IPS-18c (cell line): ENCODE data around the gene TANC2.
"Not testable (repeated sequence)": the region's sequence is repeated elsewhere in the genome, so short reads cannot be mapped to it uniquely, and the experiment has no call there.

Experiments
- H3K4me3 ChIP-seq: 2 replicates; pipeline ENCODE4 v1.7.0; 2013; ENCODE audit warnings: low read depth, mild to moderate bottlenecking, low read length, moderate library complexity; ENCODE audit not compliant: insufficient read depth
- H3K9me3 ChIP-seq: one replicate; pipeline ENCODE4 v1.6.1; 2013; ENCODE audit warnings: mild to moderate bottlenecking, low read length, moderate library complexity; ENCODE audit not compliant: control insufficient read depth, insufficient read depth

Gene TANC2

GRCh38 chr17:62949036-62949435, 17.0 kb upstream of the TANC2 start:
- H3K4me3 ChIP-seq, result no peak overlapping the region
- H3K9me3 ChIP-seq, result no peaks in the 10 kb centered on the region

DNA sequence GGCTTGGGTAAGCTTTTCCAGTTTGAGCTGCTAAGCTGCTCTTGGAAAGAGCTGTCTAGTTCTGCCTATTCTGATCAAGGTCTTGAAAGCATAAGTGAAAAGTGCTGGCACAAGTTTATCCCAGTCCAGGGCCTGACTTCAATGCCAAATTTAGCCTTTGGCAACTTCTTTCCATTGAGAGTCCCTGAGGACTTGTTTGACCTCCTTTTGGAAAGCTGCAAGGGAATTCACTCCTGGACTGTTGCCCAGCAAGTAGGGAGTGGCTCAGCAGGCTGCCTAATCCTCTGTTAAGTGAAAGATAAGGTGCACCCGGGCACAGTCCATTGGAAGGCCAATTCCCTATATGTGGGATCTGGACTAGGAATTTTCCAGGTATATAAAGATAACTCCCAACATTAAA, 16.0 kb upstream of the TANC2 start:
- Histone ChIP-seq H3K9me3 (no peaks in the 10 kb centered on the region), H3K4me3 (no peak overlapping the region)

DNA sequence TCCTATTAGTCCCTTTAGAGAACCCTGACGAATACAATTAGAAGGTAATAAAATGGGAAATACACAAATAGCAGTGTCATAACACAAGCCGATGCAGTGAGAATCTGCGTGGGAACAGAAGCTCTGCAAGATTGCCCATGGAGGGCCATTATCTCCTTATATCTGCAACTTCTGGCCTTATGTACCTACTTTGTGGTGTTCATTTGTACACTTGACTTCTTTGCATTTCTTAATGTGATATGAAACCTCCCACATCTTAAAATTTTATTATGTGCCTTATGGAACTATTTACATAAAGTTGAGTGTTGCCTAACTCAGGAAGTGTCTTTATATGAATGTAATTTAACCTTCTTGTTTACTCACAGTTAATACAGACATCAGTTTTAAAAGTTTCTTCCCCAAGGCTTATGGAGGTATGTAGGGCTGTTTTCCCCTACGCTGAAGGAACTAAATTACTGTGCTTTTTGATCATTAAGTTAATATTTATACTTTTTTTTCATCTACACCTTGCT, 10.1 kb upstream of the TANC2 start:
- H3K4me3 ChIP-seq, result no peak overlapping the region
- peaks cover 2% of the 10 kb centered on the region for H3K9me3 ChIP-seq

- no peaks in the 10 kb centered on the region for H3K9me3 ChIP-seq
- no peak overlapping the region for H3K4me3 ChIP-seq
Measured at GRCh38 chr17:62963296-62963695, 2.7 kb upstream of the TANC2 start.

GRCh38 chr17:62964506-62964905, 1.5 kb upstream of the TANC2 start:
- Histone ChIP-seq H3K9me3 (no peaks in the 10 kb centered on the region), H3K4me3 (no peak overlapping the region)

DNA sequence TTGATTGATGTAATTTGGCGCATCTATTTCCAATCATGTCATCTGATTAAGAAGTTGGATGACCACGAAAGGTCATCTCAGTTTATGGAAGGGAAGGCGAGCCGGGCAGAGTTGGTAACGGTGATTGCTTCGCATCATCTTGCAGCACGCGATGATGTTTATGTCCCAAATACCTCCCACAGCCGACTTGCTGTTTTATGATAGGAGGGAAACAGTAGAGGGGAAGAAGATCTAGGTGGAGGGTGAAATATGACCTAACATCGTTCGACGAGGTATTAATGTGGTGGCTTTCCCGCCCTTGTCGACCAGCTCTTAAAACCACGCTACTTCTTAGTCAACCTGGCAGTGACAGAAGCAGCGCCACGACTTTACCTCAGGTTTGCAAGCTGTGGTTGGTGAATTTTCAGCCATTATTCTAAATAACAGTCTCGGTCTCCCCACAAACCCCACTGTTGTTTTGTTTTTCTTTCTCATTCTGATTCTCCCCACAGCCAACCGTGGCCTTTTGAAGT, 805 bp upstream of the TANC2 start:
- Histone ChIP-seq H3K4me3 (peak overlapping the region; percentile 40; the same call in 1 of the 2 replicates), H3K9me3 (no peaks in the 10 kb centered on the region)

- Histone ChIP-seq H3K9me3 (no peaks in the 10 kb centered on the region), H3K4me3 (peak overlapping the region; percentile 70)
Measured at GRCh38 chr17:62966426-62967204, 580 bp downstream of the TANC2 start.

DNA sequence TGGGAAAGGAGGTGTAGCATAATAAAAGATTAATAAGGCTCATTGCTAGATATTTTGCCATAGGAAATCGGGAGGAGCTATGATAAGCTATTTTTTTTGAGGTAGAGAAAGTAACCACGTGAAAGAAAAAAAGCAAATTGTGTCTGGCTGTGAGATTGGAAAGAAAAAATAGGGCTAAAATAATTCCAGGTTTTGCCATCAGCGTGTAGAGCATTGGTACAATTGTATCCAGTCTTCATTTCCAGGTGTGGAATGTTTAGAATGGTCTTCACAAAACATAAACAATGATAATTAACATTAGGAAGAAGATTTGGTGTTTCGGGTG, 1.1 kb downstream of the TANC2 start:
- peak overlapping the region; percentile 70; the same call in 1 of the 2 replicates for H3K4me3 ChIP-seq
- no peaks in the 10 kb centered on the region for H3K9me3 ChIP-seq

DNA sequence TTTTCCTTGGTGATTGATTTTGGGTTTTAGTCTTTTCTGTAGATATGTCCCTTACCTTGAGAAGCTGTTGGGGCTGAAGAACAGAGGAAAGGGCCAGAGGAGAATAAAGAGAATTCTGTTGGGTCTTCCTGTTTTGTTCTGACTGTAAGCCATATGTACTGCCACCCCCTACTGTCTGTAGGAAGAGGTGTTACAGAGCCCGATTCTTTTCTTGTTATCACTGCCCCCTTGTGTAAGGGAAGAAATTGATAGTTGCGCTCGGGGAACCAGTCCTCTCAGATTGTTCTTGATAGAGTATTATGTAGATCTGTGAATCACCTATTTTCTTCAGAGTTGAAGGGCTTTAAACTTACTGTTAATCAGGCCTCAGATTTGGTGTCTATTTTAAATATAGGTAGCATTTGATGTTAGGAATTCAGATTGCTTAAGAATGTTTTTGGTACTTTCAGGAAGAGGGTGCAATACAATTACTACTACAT, 2.4 kb downstream of the TANC2 start:
- Histone ChIP-seq H3K4me3 (no peak overlapping the region), H3K9me3 (no peaks in the 10 kb centered on the region)

- Histone ChIP-seq H3K9me3 (no peaks in the 10 kb centered on the region), H3K4me3 (no peak overlapping the region)
Measured at GRCh38 chr17:62970610-62971009, 4.6 kb downstream of the TANC2 start.

DNA sequence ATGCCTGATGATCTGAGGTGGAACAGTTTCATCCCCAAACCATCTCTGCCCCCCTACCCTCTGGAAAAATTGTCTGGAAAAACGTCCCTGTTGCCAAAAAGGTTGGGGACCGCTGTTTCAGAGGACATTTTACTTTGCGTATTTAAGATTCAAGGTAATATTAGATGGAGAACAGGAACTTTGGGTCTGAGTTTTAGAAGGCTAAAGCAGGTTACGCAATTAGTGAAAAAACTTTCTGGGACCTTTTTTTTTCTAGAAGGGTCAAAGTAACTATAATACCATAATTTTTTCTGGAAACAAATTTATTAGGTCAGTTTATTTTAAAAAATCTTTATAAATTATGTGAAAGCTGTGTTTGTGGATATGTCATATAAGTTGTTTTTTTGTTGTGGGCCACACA, 5.8 kb downstream of the TANC2 start:
- H3K4me3 ChIP-seq, result no peak overlapping the region
- H3K9me3 ChIP-seq, result no peaks in the 10 kb centered on the region

DNA sequence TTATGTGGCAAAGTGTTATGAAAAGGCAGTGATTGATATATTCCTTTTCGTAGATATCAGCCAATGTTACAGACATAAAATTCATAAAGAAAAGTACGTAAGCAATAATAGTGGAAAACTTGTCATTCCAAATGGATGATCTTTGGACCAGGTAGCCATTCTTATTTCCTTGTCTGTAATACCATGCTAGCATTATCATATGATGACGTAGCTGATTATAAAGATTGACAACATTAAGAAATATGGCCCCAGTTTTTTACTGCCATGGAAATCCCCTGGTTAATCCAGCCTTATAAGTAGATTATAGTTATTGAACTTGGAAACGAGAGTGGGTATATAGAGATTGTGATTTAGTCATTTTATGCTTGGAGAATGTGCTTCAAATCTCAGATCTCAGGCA, 8.8 kb downstream of the TANC2 start:
- Histone ChIP-seq H3K9me3 (no peaks in the 10 kb centered on the region), H3K4me3 (no peak overlapping the region)

DNA sequence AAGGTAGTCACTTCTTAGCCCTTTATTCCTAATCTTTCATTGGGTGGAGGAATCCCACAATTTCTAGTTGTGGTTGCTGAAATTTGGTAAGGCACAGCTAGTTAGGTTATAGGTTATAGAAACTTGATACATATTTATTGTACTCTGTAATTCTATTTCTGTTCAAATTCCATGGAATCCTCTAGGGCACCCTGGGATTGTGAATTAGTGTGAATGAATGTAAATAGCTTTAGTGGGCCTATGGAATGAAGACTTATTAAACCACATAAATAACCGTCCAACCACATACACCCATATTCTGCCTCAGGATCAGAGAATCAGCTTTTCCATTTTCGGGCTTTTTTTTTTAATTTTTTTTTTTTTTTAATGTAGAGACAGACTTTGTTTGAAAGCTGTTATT, 9.2 kb downstream of the TANC2 start:
- no peaks in the 10 kb centered on the region for H3K9me3 ChIP-seq
- H3K4me3 ChIP-seq, result no peak overlapping the region

DNA sequence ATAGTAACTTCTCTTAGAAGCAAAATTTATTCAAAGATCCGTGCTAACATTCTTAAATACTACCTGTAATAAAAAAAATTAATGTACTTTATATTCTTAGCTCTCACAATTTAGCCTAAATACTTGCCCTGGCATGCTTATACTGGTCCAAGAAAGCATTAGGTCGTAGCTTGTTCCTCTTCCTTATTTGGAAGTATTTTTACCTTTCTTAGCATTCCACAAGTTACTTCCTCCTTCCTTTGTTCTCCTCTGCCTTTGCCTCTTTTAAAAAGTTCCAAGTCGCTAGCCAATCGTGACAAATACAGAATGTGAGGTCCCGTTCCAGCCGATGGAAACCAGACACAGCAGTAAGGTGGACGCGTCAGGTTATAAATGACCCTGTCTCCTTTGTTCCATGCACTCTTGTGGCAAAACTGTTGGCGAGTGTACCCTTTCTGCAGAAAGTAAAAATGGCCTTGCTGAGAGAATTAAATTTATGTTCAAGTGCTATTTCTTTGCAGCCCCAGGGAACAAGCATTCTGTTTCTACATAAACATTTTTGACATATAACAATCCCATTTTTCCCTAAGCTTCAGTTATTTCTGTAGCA, 10.7 kb downstream of the TANC2 start:
- not testable (repeated sequence) for H3K9me3 ChIP-seq, H3K4me3 ChIP-seq

- Histone ChIP-seq H3K4me3 (no peak overlapping the region), H3K9me3 (no peaks in the 10 kb centered on the region)
Measured at GRCh38 chr17:62980842-62981241, 14.8 kb downstream of the TANC2 start.

GRCh38 chr17:62981933-62982332, 15.9 kb downstream of the TANC2 start:
- H3K9me3 ChIP-seq, result no peaks in the 10 kb centered on the region
- no peak overlapping the region for H3K4me3 ChIP-seq

DNA sequence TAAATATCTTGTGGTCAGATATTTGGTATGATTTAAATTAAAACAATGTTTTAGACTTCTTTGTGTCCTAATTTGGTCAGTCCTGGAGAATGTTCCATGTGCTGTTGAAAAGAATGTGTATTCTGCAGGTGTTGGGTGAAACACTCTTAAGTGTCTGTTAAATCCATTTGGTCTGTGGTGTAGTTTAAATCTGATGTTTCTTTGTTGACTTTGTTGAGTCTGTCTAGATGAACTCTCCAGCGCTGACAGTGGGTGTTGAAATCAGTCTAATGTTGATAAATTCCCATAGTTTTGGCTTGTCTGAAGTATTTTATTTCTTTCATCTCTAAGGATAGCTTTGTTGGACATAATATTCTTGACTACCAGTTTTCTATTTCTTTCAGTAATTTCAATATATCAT, 18.8 kb downstream of the TANC2 start:
- no peaks in the 10 kb centered on the region for H3K9me3 ChIP-seq
- no peak overlapping the region for H3K4me3 ChIP-seq

DNA sequence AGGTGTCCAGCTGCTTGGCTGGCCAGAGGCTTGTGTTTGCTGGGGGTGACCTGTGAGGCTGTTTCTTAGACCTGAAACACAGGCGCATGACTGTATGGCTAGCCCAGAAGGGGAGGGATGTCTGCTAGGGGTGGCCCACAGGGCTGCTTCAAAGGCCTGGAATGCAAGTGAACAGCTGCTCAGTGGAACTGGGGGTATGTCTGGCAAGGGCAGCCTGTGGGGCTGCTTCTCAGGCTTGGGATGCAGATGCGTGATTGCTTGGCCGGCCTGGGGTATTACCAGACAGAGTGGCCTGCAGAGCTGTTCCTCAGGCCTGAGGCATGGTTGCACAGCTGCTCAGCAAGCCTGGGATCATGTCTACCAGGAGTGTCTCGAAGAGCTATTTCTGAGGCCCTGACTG, 20.5 kb downstream of the TANC2 start:
- no peak overlapping the region for H3K4me3 ChIP-seq
- H3K9me3 ChIP-seq, result no peaks in the 10 kb centered on the region
